GM23248 (cell line): ENCODE measurements around the gene EDAR.

Experiments used
- EZH2 ChIP-seq: fragments of 200-600 bp; sonication (generic); IDR thresholded peaks from 2 replicates; pipeline ENCODE4 v1.6.1; 2018; ENCODE audit warnings: antibody characterized with exemption, mild to moderate bottlenecking; ENCODE audit not compliant: insufficient read depth, poor library complexity, severe bottlenecking
- EZH2phosphoT487 ChIP-seq: fragments of 200-600 bp; sonication (generic); IDR thresholded peaks from 2 replicates; pipeline ENCODE4 v1.6.1; 2018; ENCODE audit warnings: antibody characterized with exemption, moderate library complexity, mild to moderate bottlenecking, low read depth; ENCODE audit not compliant: insufficient read depth

- TF ChIP-seq EZH2phosphoT487 (no peak), EZH2 (no peak)
These were observed 142.0 kb downstream of the EDAR start for GRCh38 chr2:108847000-108847399.
